SK-N-SH (cell line): ENCODE data around the gene SACM1L. TPM values are rescaled to one million over a fixed set of nuclear protein-coding genes. Genes with fewer than 3 reads are reported as not detected.

Source experiments
- CTCF ChIA-PET: fragments of 300-600, 350-600 bp; formaldehyde crosslinking; extraction: SDS; loops from one replicate; lab custom pipeline; 2021; lab: Yijun Ruan, JAX
- POLR2A ChIA-PET: fragments of 350-600 bp; sonication (Branson Sonifier 250); formaldehyde crosslinking; extraction: SDS; loops from one replicate; lab custom pipeline; 2020; ENCODE audit warnings: antibody characterized with exemption, inconsistent platforms; lab: Yijun Ruan, JAX
- DNase-seq: peaks from one replicate; pipeline ENCODE4 v3.0.0; 2012
- H2AFZ ChIP-seq: fragments of 200-600 bp; sonication (generic); 2 replicates; pipeline ENCODE4 v1.8.1; 2016; ENCODE audit warnings: antibody characterized with exemption, mild to moderate bottlenecking, low read depth
- H3F3A ChIP-seq: fragments of 200-600 bp; sonication (generic); replicated peaks from 2 replicates; pipeline ENCODE3; 2016; ENCODE audit warnings: antibody characterized with exemption, mild to moderate bottlenecking; ENCODE audit not compliant: insufficient read depth
- H3K27ac ChIP-seq, 2 experiments: fragments of 200-500 bp in 1 of 2; fragments of 200-600 bp in 1 of 2; sonication (Bioruptor generic) in 1 of 2; sonication (generic), shearing (Covaris generic) in 1 of 2; 2 replicates each; pipeline versions ENCODE4 v1.5.1 to v1.6.1; 2014 to 2016; ENCODE audit warnings: low read depth in 2 of 2, inconsistent platforms in 1 of 2, low read length in 1 of 2, mild to moderate bottlenecking in 1 of 2, mixed read lengths in 1 of 2
- H3K27me3 ChIP-seq: fragments of 200-600 bp; sonication (generic), shearing (Covaris generic); 2 replicates; pipeline ENCODE4 v1.6.1; 2016; ENCODE audit warnings: mixed run types; ENCODE audit not compliant: insufficient read depth
- H3K36me3 ChIP-seq, 2 experiments: fragments of 200-500 bp in 1 of 2; fragments of 200-600 bp in 1 of 2; sonication (Bioruptor generic) in 1 of 2; sonication (generic) in 1 of 2; replicated peaks in 1 of 2; 2 replicates each; pipeline versions ENCODE3 to v1.5.1; 2014 to 2016; ENCODE audit warnings: low read length in 1 of 2, mild to moderate bottlenecking in 1 of 2; ENCODE audit not compliant: insufficient read depth in 2 of 2, control insufficient read depth in 1 of 2
- H3K4me1 ChIP-seq, 2 experiments: fragments of 200-500 bp in 1 of 2; fragments of 200-600 bp in 1 of 2; sonication (Bioruptor generic) in 1 of 2; sonication (generic), shearing (Covaris generic) in 1 of 2; 2 replicates each; pipeline versions ENCODE4 v1.5.1 to v1.6.1; 2014 to 2016; ENCODE audit warnings: low read depth in 1 of 2, low read length in 1 of 2, mixed run types in 1 of 2; ENCODE audit not compliant: insufficient read depth in 2 of 2, control insufficient read depth in 1 of 2
- H3K4me2 ChIP-seq: fragments of 200-600 bp; sonication (generic), shearing (Covaris generic); 2 replicates; pipeline ENCODE4 v1.6.1; 2017; ENCODE audit warnings: mixed run types
- H3K4me3 ChIP-seq, 2 experiments: fragments of 200-500 bp in 1 of 2; fragments of 200-600 bp in 1 of 2; sonication (Bioruptor generic) in 1 of 2; sonication (generic), shearing (Covaris generic) in 1 of 2; 2 replicates each; pipeline versions ENCODE4 v1.5.1 to v1.8.1; 2014 to 2016; ENCODE audit warnings: low read depth in 2 of 2, inconsistent platforms in 1 of 2, low read length in 1 of 2, mild to moderate bottlenecking in 1 of 2, mixed read lengths in 1 of 2, moderate library complexity in 1 of 2
- H3K79me2 ChIP-seq: fragments of 200-600 bp; sonication (generic); 2 replicates; pipeline ENCODE4 v1.8.1; 2017; ENCODE audit warnings: mild to moderate bottlenecking; ENCODE audit not compliant: insufficient read depth
- H3K9ac ChIP-seq: fragments of 200-600 bp; sonication (generic); 2 replicates; pipeline ENCODE4 v1.6.1; 2017; ENCODE audit warnings: mixed run types
- H3K9me2 ChIP-seq: fragments of 200-600 bp; sonication (generic); 2 replicates; pipeline ENCODE4 v1.6.1; 2017; ENCODE audit warnings: mixed run types
- H3K9me3 ChIP-seq: fragments of 200-600 bp; sonication (generic); 2 replicates; pipeline ENCODE4 v1.6.1; 2017; ENCODE audit warnings: mixed run types, mild to moderate bottlenecking, moderate library complexity
- H4K20me1 ChIP-seq: fragments of 200-600 bp; sonication (generic); 2 replicates; pipeline ENCODE4 v1.6.1; 2017; ENCODE audit warnings: mild to moderate bottlenecking, mixed run types; ENCODE audit not compliant: insufficient read depth
- ELF1 ChIP-seq: IDR thresholded peaks from 2 replicates; pipeline ENCODE4 v1.4.0; 2012
- FOXJ3 ChIP-seq: sonication (generic); formaldehyde crosslinking; IDR thresholded peaks from 2 replicates; pipeline ENCODE4 v1.5.1; 2020; ENCODE audit warnings: mild to moderate bottlenecking, missing genetic modification reagents
- JUND ChIP-seq: IDR thresholded peaks from 2 replicates; pipeline ENCODE4 v1.4.0; 2012
- NRF1 ChIP-seq: IDR thresholded peaks from 2 replicates; pipeline ENCODE4 v1.6.1; 2012; ENCODE audit warnings: low read depth, mild to moderate bottlenecking, low read length
- POLR2AphosphoS5 ChIP-seq: IDR thresholded peaks from 2 replicates; pipeline ENCODE4 v1.6.1; 2012; ENCODE audit warnings: low read depth, low read length
- RAD21 ChIP-seq: IDR thresholded peaks from 2 replicates; pipeline ENCODE4 v1.6.1; 2012; ENCODE audit warnings: mild to moderate bottlenecking, low read length
- RXRA ChIP-seq: IDR thresholded peaks from 2 replicates; pipeline ENCODE4 v1.4.0; 2012; ENCODE audit warnings: low read depth, mild to moderate bottlenecking, borderline replicate concordance
- TAF1 ChIP-seq: IDR thresholded peaks from 2 replicates; pipeline ENCODE4 v1.6.1; 2012; ENCODE audit warnings: low read depth, mild to moderate bottlenecking, low read length, moderate library complexity, borderline replicate concordance
- TEAD4 ChIP-seq: IDR thresholded peaks from 2 replicates; pipeline ENCODE4 v1.4.0; 2012; ENCODE audit warnings: mild to moderate bottlenecking, borderline replicate concordance; ENCODE audit not compliant: insufficient read depth
- YY1 ChIP-seq: IDR thresholded peaks from 2 replicates; pipeline ENCODE4 v1.4.0; 2012; ENCODE audit warnings: low read depth, mild to moderate bottlenecking
- WGBS: methylation state at CpG from one replicate; pipeline ENCODE4 v1.1.6; 2017; ENCODE audit warnings: low lambda C conversion rate; 5-methylcytosine and 5-hydroxymethylcytosine counted together
- polyA plus RNA-seq, 3 experiments: library from polyadenylated mRNA; depleted of rRNA; stranded (reverse); fragments of >200 nt; gene quantifications; 2 replicates each; pipeline ENCODE4 v1.2.3, GENCODE V29; 2012
- TF ChIP-seq, protein P1 (sequence below): fragments of 150-350 bp; IDR thresholded peaks from 2 replicates; pipeline ENCODE4 v1.6.1; 2017; ENCODE audit warnings: antibody characterized with exemption, low read length, low read depth, borderline replicate concordance
- TF ChIP-seq, protein P2 (sequence below): IDR thresholded peaks from 2 replicates; pipeline ENCODE4 v1.4.0; 2012; ENCODE audit warnings: low read depth
- TF ChIP-seq, protein P3 (sequence below): IDR thresholded peaks from 2 replicates; pipeline ENCODE4; 2012
- TF ChIP-seq, protein P4 (sequence below): fragments of 150-350 bp; IDR thresholded peaks from 2 replicates; pipeline ENCODE4 v1.6.1; 2016; ENCODE audit warnings: mild to moderate bottlenecking, low read depth, low read length

The SACM1L gene
- polyA plus RNA-seq, 1 of the 3 experiments (the other 2 are of a cell fraction): 11.2 TPM

DNA sequence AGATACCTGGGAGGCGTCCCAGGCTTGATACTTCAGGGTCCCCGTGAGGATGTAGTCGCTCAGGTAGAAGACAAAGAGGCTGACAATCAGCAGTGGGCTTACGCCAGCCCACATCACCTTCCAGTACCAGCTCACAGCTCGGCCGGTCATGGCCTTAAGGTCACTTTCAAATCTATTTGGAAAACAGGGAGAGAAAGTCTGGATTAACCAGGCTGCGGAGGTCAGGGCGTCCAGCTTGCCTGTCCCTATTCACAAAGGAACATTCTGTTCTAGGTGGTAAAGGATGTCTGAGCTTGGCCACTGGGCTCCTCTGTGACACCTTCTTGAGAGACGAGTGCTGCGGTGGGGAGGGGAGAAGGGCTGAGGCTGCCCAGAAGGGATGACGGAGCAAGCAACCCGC, 70.7 kb downstream of the SACM1L start:
- Histone ChIP-seq H3K36me3 (no peaks in the 10 kb centered on the region), H3F3A (no peaks in the 10 kb centered on the region), H2AFZ (no peak overlapping the region), H3K9ac (no peak overlapping the region), H3K9me3 (no peaks in the 10 kb centered on the region), H3K9me2 (no peaks in the 10 kb centered on the region), H3K79me2 (no peaks in the 10 kb centered on the region), H4K20me1 (no peaks in the 10 kb centered on the region), H3K4me3 (no peak overlapping the region), H3K27ac (no peak overlapping the region), H3K27me3 (no peaks in the 10 kb centered on the region; the same call in 1 of the 2 replicates), H3K4me2 (no peak overlapping the region), H3K4me1 (no peaks in the 10 kb centered on the region; a peak in 1 of 4 replicates)
- WGBS: 77% methylated on average over 9 of the region's 12 CpGs
- ChIA-PET POLR2A (interaction anchor here (0.6 kb wide), 1 partner anchor 198 kb away, joined by 3 read pairs; no protein-coding TSS in a partner anchor), CTCF (interaction anchor here (1.3 to 6.5 kb wide), 12 partner anchors 10 to 618 kb away, joined by 4 to 142 read pairs (median 21); no protein-coding TSS in a partner anchor)
- DNase-seq: no peak
- no peak for TF ChIP-seq POLR2AphosphoS5
- TF ChIP-seq, protein P1, sequence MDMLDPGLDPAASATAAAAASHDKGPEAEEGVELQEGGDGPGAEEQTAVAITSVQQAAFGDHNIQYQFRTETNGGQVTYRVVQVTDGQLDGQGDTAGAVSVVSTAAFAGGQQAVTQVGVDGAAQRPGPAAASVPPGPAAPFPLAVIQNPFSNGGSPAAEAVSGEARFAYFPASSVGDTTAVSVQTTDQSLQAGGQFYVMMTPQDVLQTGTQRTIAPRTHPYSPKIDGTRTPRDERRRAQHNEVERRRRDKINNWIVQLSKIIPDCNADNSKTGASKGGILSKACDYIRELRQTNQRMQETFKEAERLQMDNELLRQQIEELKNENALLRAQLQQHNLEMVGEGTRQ: no peak
- no peak for TF ChIP-seq FOXJ3 (CRISPR knock-in tag)
- no peak for TF ChIP-seq JUND
- no peak for TF ChIP-seq YY1
- TF ChIP-seq, protein P2, sequence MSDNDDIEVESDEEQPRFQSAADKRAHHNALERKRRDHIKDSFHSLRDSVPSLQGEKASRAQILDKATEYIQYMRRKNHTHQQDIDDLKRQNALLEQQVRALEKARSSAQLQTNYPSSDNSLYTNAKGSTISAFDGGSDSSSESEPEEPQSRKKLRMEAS: no peak
- no peak for TF ChIP-seq ELF1
- TF ChIP-seq RXRA: no peak
- TF ChIP-seq TAF1: no peak
- no peak for TF ChIP-seq TEAD4
- TF ChIP-seq, protein P3, sequence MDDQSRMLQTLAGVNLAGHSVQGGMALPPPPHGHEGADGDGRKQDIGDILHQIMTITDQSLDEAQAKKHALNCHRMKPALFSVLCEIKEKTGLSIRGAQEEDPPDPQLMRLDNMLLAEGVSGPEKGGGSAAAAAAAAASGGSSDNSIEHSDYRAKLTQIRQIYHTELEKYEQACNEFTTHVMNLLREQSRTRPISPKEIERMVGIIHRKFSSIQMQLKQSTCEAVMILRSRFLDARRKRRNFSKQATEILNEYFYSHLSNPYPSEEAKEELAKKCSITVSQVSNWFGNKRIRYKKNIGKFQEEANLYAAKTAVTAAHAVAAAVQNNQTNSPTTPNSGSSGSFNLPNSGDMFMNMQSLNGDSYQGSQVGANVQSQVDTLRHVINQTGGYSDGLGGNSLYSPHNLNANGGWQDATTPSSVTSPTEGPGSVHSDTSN: no peak
- TF ChIP-seq, protein P4, sequence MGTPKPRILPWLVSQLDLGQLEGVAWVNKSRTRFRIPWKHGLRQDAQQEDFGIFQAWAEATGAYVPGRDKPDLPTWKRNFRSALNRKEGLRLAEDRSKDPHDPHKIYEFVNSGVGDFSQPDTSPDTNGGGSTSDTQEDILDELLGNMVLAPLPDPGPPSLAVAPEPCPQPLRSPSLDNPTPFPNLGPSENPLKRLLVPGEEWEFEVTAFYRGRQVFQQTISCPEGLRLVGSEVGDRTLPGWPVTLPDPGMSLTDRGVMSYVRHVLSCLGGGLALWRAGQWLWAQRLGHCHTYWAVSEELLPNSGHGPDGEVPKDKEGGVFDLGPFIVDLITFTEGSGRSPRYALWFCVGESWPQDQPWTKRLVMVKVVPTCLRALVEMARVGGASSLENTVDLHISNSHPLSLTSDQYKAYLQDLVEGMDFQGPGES: no peak
- TF ChIP-seq NRF1: no peak
- TF ChIP-seq RAD21: no peak
